GM23338 (cell line): Measurements from ENCODE around the gene UBASH3A. TPM values are rescaled to one million over a fixed set of nuclear protein-coding genes. Genes with fewer than 3 reads are reported as not detected.
A peak's percentile ranks its signal among the peaks of the same experiment; 100 is the strongest.

Experiments used
- ATAC-seq: fragments of 200-7000 bp; cut with Tn5 transposase; 3 replicates; pipeline ENCODE4 v1.9.1; 2020
- DNase-seq: peaks from one replicate; pipeline ENCODE4 v3.0.0-alpha.2; 2015; ENCODE audit warnings: low spot score
- H2AFZ ChIP-seq: fragments of 200-600 bp; sonication (generic); 2 replicates; pipeline ENCODE4 v1.8.0; 2016; ENCODE audit warnings: antibody characterized with exemption, mild to moderate bottlenecking, moderate library complexity
- H3F3A ChIP-seq: fragments of 200-600 bp; sonication (generic); replicated peaks from 2 replicates; pipeline ENCODE4 v1.8.0; 2017; ENCODE audit warnings: antibody characterized with exemption, mixed run types, low read depth
- H3K27ac ChIP-seq: fragments of 200-600 bp; sonication (generic); 2 replicates; pipeline ENCODE4 v1.6.1; 2016; ENCODE audit warnings: low read depth
- H3K27me3 ChIP-seq: fragments of 200-600 bp; sonication (generic); 2 replicates; pipeline ENCODE4 v1.8.0; 2016; ENCODE audit warnings: mild to moderate bottlenecking, mixed run types, moderate library complexity; ENCODE audit not compliant: insufficient read depth
- H3K36me3 ChIP-seq: fragments of 200-600 bp; sonication (generic); 2 replicates; pipeline ENCODE4 v1.8.0; 2016; ENCODE audit warnings: mild to moderate bottlenecking; ENCODE audit not compliant: insufficient read depth
- H3K4me1 ChIP-seq: fragments of 200-600 bp; sonication (generic); 2 replicates; pipeline ENCODE4 v1.8.0; 2016; ENCODE audit warnings: mild to moderate bottlenecking, moderate library complexity; ENCODE audit not compliant: insufficient read depth
- H3K4me2 ChIP-seq: fragments of 200-600 bp; sonication (generic); 2 replicates; pipeline ENCODE4 v1.7.1; 2017; ENCODE audit warnings: mixed run types
- H3K4me3 ChIP-seq: fragments of 200-600 bp; sonication (generic); 2 replicates; pipeline ENCODE4 v1.6.1; 2016; ENCODE audit warnings: mixed run types
- H3K79me2 ChIP-seq: fragments of 200-600 bp; sonication (generic); replicated peaks from 2 replicates; pipeline ENCODE4 v1.8.0; 2017; ENCODE audit warnings: mild to moderate bottlenecking; ENCODE audit not compliant: insufficient read depth
- H3K9me2 ChIP-seq: fragments of 200-600 bp; sonication (generic); 2 replicates; pipeline ENCODE4 v1.8.0; 2017; ENCODE audit not compliant: insufficient read depth
- H4K20me1 ChIP-seq: fragments of 200-600 bp; sonication (generic); replicated peaks from 2 replicates; pipeline ENCODE4 v1.8.0; 2017; ENCODE audit warnings: mild to moderate bottlenecking; ENCODE audit not compliant: insufficient read depth
- H3K27ac Mint-ChIP-seq: 2 replicates; pipeline ENCODE4 v1.8.0; 2020; ENCODE audit warnings: inconsistent platforms, mild to moderate bottlenecking, moderate library complexity, mixed read lengths
- H3K27me3 Mint-ChIP-seq: 3 replicates; pipeline ENCODE4 v1.8.0; 2022; ENCODE audit warnings: low read depth, mild to moderate bottlenecking, moderate library complexity, mixed read lengths, inconsistent platforms; ENCODE audit not compliant: insufficient read depth, poor library complexity
- H3K36me3 Mint-ChIP-seq: 3 replicates; pipeline ENCODE4 v1.8.0; 2021; ENCODE audit warnings: low read depth, mild to moderate bottlenecking, inconsistent platforms, moderate library complexity, mixed read lengths
- H3K4me1 Mint-ChIP-seq: 3 replicates; pipeline ENCODE4 v1.8.0; 2020; ENCODE audit warnings: mild to moderate bottlenecking, inconsistent platforms, mixed read lengths
- H3K4me3 Mint-ChIP-seq: 3 replicates; pipeline ENCODE4 v1.8.0; 2021; ENCODE audit warnings: moderate library complexity, mild to moderate bottlenecking, inconsistent platforms, mixed read lengths
- H3K9me3 Mint-ChIP-seq: 3 replicates; pipeline ENCODE4 v1.8.0; 2020; ENCODE audit warnings: moderate library complexity, mild to moderate bottlenecking, inconsistent platforms, mixed read lengths
- CREB1 ChIP-seq: fragments of 250-450 bp; sonication (Bioruptor Pico); IDR thresholded peaks from 2 replicates; pipeline ENCODE4 v1.5.0; 2020; ENCODE audit warnings: low read depth, mild to moderate bottlenecking, moderate library complexity
- CTCF ChIP-seq, 2 experiments: fragments of 200-600 bp in 1 of 2; sonication (generic) in 1 of 2; conservative IDR thresholded peaks; 2 replicates each; pipeline versions ENCODE4 v1.5.1 to v1.6.1; 2016 to 2017; ENCODE audit warnings: antibody characterized with exemption in 2 of 2, low read depth in 2 of 2, mild to moderate bottlenecking in 2 of 2, moderate library complexity in 1 of 2
- EZH2 ChIP-seq: fragments of 200-600 bp; sonication (generic); IDR thresholded peaks from one replicate; pipeline ENCODE4 v1.8.0; 2017; ENCODE audit warnings: antibody characterized with exemption, mild to moderate bottlenecking, low read depth; ENCODE audit not compliant: unreplicated experiment
- EZH2phosphoT487 ChIP-seq: fragments of 200-600 bp; sonication (generic); IDR thresholded peaks from one replicate; pipeline ENCODE4 v1.8.1; 2018; ENCODE audit warnings: antibody characterized with exemption; ENCODE audit not compliant: unreplicated experiment
- JUNB ChIP-seq: IDR thresholded peaks from one replicate; pipeline ENCODE4 v1.6.1; 2016; ENCODE audit warnings: antibody characterized with exemption; ENCODE audit not compliant: unreplicated experiment
- NANOG ChIP-seq: IDR thresholded peaks from 2 replicates; pipeline ENCODE4 v1.6.1; 2016; ENCODE audit warnings: antibody characterized with exemption, borderline replicate concordance
- POLR2AphosphoS5 ChIP-seq: IDR thresholded peaks from 2 replicates; pipeline ENCODE4 v1.6.1; 2016; ENCODE audit warnings: antibody characterized with exemption, low read depth
- REST ChIP-seq: IDR thresholded peaks from one replicate; pipeline ENCODE4 v1.6.1; 2018; ENCODE audit warnings: antibody characterized with exemption; ENCODE audit not compliant: unreplicated experiment
- STAT1 ChIP-seq: IDR thresholded peaks from one replicate; pipeline ENCODE4 v1.6.1; 2016; ENCODE audit warnings: antibody characterized with exemption; ENCODE audit not compliant: unreplicated experiment
- ZNF331 ChIP-seq: fragments of 250-450 bp; sonication (Bioruptor Pico); IDR thresholded peaks from 2 replicates; pipeline ENCODE4 v1.5.0; 2020; ENCODE audit warnings: low read depth, mild to moderate bottlenecking, moderate library complexity
- polyA plus RNA-seq: library from polyadenylated mRNA; unstranded; fragments of >200 nt; fragmentation: Nextera tagmentation; extraction: Ambion mirVana; gene quantifications from 2 replicates; pipeline ENCODE4 v1.2.1, GENCODE V29; 2016
- total RNA-seq: library from RNA; depleted of rRNA; stranded (reverse); fragments of >200 nt; shearing (Covaris generic); gene quantifications from 2 replicates; pipeline ENCODE4 v1.2.3, GENCODE V29; 2014
- TF ChIP-seq, protein P1 (sequence below): IDR thresholded peaks from 2 replicates; pipeline ENCODE4 v1.6.1; 2016; ENCODE audit warnings: antibody characterized with exemption

UBASH3A gene
- total and polyA plus RNA-seq, 2 experiments from 2014 or later = not detected

- no peak overlapping the region for H2AFZ ChIP-seq
- H3K27me3 ChIP-seq = no peaks in the 10 kb centered on the region
- no peak overlapping the region for H3K27ac Mint-ChIP-seq
- H3K4me2 ChIP-seq = no peak overlapping the region
- H3K4me1 ChIP-seq = no peaks in the 10 kb centered on the region
- no peaks in the 10 kb centered on the region for H3K27me3 Mint-ChIP-seq
- no peak for ATAC-seq
- H3K36me3 ChIP-seq = no peaks in the 10 kb centered on the region
- no peaks in the 10 kb centered on the region for H3K9me2 ChIP-seq
- no peaks in the 10 kb centered on the region for H3K4me1 Mint-ChIP-seq
- peaks cover 18% of the 10 kb centered on the region for H3K9me3 Mint-ChIP-seq
- H3K4me3 Mint-ChIP-seq = no peak overlapping the region
- no peaks in the 10 kb centered on the region for H4K20me1 ChIP-seq
- H3K36me3 Mint-ChIP-seq = peaks cover 6% of the 10 kb centered on the region
- TF ChIP-seq POLR2AphosphoS5 = no peak
- TF ChIP-seq NANOG = no peak
- no peak for TF ChIP-seq STAT1
- no peak for TF ChIP-seq JUNB
- no peak overlapping the region for H3K4me3 ChIP-seq
- no peak overlapping the region for H3K27ac ChIP-seq
- H3K79me2 ChIP-seq = no peaks in the 10 kb centered on the region
- DNase-seq = peak; percentile 39
- no peaks in the 10 kb centered on the region for H3F3A ChIP-seq
Measured at GRCh38 chr21:42358937-42359336, 44.8 kb upstream of the UBASH3A start.

- H3K4me2 ChIP-seq = no peak overlapping the region
- Mint-ChIP-seq H3K36me3 (peaks cover 6% of the 10 kb centered on the region), H3K9me3 (peaks cover 18% of the 10 kb centered on the region), H3K27me3 (peaks cover 5% of the 10 kb centered on the region), H3K4me1 (no peaks in the 10 kb centered on the region), H3K27ac (no peak overlapping the region), H3K4me3 (no peak overlapping the region)
- DNase-seq (peak; percentile 45), ATAC-seq (no peak)
- H3K4me3 ChIP-seq = no peak overlapping the region
- H3K27ac ChIP-seq = no peak overlapping the region
- H3F3A ChIP-seq = no peaks in the 10 kb centered on the region
- no peaks in the 10 kb centered on the region for H3K36me3 ChIP-seq
- no peaks in the 10 kb centered on the region for H3K9me2 ChIP-seq
- no peaks in the 10 kb centered on the region for H3K4me1 ChIP-seq
- no peaks in the 10 kb centered on the region for H3K79me2 ChIP-seq
- no peaks in the 10 kb centered on the region for H3K27me3 ChIP-seq
- H2AFZ ChIP-seq = no peak overlapping the region
- no peaks in the 10 kb centered on the region for H4K20me1 ChIP-seq
- TF ChIP-seq CTCF (conservative IDR thresholded peaks at IDR 0.05; ENCODE audit: low read depth in 2 of 2) = peak; percentile 43 to 60
- no peak for TF ChIP-seq CREB1 (CRISPR knock-in tag)
Measured at GRCh38 chr21:42360317-42360716, 43.4 kb upstream of the UBASH3A start.

DNA sequence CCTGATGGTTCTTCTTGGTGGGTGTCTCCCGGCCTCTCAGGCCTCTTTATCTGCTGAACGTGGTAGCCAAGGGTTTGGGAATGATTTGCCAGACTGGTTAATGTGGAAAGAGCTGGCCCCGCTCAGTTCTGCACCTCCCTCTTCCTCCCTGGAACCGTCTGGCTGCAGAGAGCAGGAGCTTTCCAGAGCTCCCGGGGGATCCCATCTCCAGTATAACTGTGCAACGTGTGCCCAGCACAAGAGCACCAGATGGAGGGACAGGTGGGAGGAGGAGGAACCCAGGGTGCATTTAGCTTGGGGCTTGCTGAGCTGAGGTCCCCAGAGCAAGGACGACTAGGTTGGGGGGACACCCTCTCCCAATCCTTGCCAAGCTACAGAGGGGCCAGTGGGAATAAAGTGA lies 42.4 kb upstream of the UBASH3A start:
- Histone ChIP-seq H3K27ac (no peak overlapping the region), H3K4me2 (no peak overlapping the region), H4K20me1 (no peaks in the 10 kb centered on the region), H2AFZ (no peak overlapping the region), H3K36me3 (no peaks in the 10 kb centered on the region), H3F3A (no peaks in the 10 kb centered on the region), H3K9me2 (no peaks in the 10 kb centered on the region), H3K4me1 (no peaks in the 10 kb centered on the region), H3K79me2 (no peaks in the 10 kb centered on the region), H3K27me3 (no peaks in the 10 kb centered on the region), H3K4me3 (no peak overlapping the region)
- H3K36me3 Mint-ChIP-seq = peaks cover 6% of the 10 kb centered on the region
- DNase-seq (no peak), ATAC-seq (no peak)
- H3K4me1 Mint-ChIP-seq = peaks cover 3% of the 10 kb centered on the region; the same call in 1 of the 3 replicates
- no peak overlapping the region for H3K27ac Mint-ChIP-seq
- H3K27me3 Mint-ChIP-seq = peaks cover 7% of the 10 kb centered on the region
- no peak overlapping the region for H3K4me3 Mint-ChIP-seq
- H3K9me3 Mint-ChIP-seq = peaks cover 18% of the 10 kb centered on the region
- TF ChIP-seq, protein P1, sequence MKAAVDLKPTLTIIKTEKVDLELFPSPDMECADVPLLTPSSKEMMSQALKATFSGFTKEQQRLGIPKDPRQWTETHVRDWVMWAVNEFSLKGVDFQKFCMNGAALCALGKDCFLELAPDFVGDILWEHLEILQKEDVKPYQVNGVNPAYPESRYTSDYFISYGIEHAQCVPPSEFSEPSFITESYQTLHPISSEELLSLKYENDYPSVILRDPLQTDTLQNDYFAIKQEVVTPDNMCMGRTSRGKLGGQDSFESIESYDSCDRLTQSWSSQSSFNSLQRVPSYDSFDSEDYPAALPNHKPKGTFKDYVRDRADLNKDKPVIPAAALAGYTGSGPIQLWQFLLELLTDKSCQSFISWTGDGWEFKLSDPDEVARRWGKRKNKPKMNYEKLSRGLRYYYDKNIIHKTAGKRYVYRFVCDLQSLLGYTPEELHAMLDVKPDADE = no peak
- TF ChIP-seq REST (no peak), ZNF331 (CRISPR knock-in tag) (no peak), EZH2 (no peak), STAT1 (no peak), POLR2AphosphoS5 (no peak), JUNB (no peak), EZH2phosphoT487 (no peak)
